HG03175 (cell line): Measurements from ENCODE around the gene FAM219B.
A peak's percentile ranks its signal among the peaks of the same experiment; 100 is the strongest.
"Not testable (repeated sequence)": the region's sequence is repeated elsewhere in the genome, so short reads cannot be mapped to it uniquely, and the experiment has no call there.

Experiments
- ATAC-seq: cut with Tn5 transposase; IDR thresholded peaks from one replicate; pipeline ENCODE4 v1.9.1; 2021; ENCODE audit warnings: mild to moderate bottlenecking, moderate library complexity; ENCODE audit not compliant: unreplicated experiment

FAM219B gene

GRCh38 chr15:74904190-74904805 is 2.4 kb downstream of the FAM219B start:
- no peak for ATAC-seq

GRCh38 chr15:74903676-74904075 is 3.0 kb downstream of the FAM219B start:
- ATAC-seq: no peak

GRCh38 chr15:74902295-74903075 is 4.2 kb downstream of the FAM219B start:
- no peak for ATAC-seq

GRCh38 chr15:74901612-74902063 is 5.0 kb downstream of the FAM219B start:
- no peak for ATAC-seq

- ATAC-seq: no peak
Observed at GRCh38 chr15:74897300-74897701, 9.3 kb downstream of the FAM219B start.

- no peak for ATAC-seq
Observed at GRCh38 chr15:74896316-74896715, 10.3 kb downstream of the FAM219B start.

- no peak for ATAC-seq
Observed at GRCh38 chr15:74895830-74896229, 10.8 kb downstream of the FAM219B start.

GRCh38 chr15:74894383-74894782 is 12.3 kb downstream of the FAM219B start:
- not testable (repeated sequence) for ATAC-seq

GRCh38 chr15:74893627-74894026 is 13.0 kb downstream of the FAM219B start:
- no peak for ATAC-seq

GRCh38 chr15:74892931-74893330 is 13.7 kb downstream of the FAM219B start:
- ATAC-seq: no peak

- ATAC-seq: no peak
Observed at GRCh38 chr15:74892313-74892712, 14.3 kb downstream of the FAM219B start.

- no peak for ATAC-seq
Observed at GRCh38 chr15:74891469-74891868, 15.2 kb downstream of the FAM219B start.

GRCh38 chr15:74890665-74890960 is 16.0 kb downstream of the FAM219B start:
- no peak for ATAC-seq

GRCh38 chr15:74889883-74890664 is 16.6 kb downstream of the FAM219B start, which contains the start of gene MPI:
Gene MPI, plus strand, starts transcription at chr15:74890042. Its CDS starts 32 bp downstream, at chr15:74890074.
- peak; percentile 91 for ATAC-seq

GRCh38 chr15:74889390-74889882 is 17.2 kb downstream of the FAM219B start:
- ATAC-seq: no peak

- no peak for ATAC-seq
Observed at GRCh38 chr15:74888716-74889115, 17.9 kb downstream of the FAM219B start.

GRCh38 chr15:74887537-74888193 is 19.0 kb downstream of the FAM219B start:
- not testable (repeated sequence) for ATAC-seq

GRCh38 chr15:74885461-74885860 is 21.2 kb downstream of the FAM219B start:
- ATAC-seq: no peak

GRCh38 chr15:74884428-74885223 is 22.0 kb downstream of the FAM219B start:
- ATAC-seq: no peak

GRCh38 chr15:74882528-74882927 is 24.1 kb downstream of the FAM219B start:
- no peak for ATAC-seq
